HL-60 (cell line): ENCODE data around the gene WRAP73.

Source experiments
- CTCF ChIP-seq: IDR thresholded peaks from one replicate; pipeline ENCODE4 v1.5.1; 2011; ENCODE audit warnings: low read length, control low read depth, inconsistent platforms; ENCODE audit not compliant: insufficient read depth
- GABPA ChIP-seq: IDR thresholded peaks from 2 replicates; pipeline ENCODE4 v1.6.1; 2012; ENCODE audit warnings: low read depth
- POLR2AphosphoS5 ChIP-seq: IDR thresholded peaks from 2 replicates; pipeline ENCODE4 v1.6.1; 2012; ENCODE audit warnings: low read depth
- REST ChIP-seq: IDR thresholded peaks from 2 replicates; pipeline ENCODE4 v1.6.1; 2012; ENCODE audit warnings: low read depth; ENCODE audit not compliant: insufficient replicate concordance
- SPI1 ChIP-seq: IDR thresholded peaks from 2 replicates; pipeline ENCODE4 v1.6.1; 2012; ENCODE audit warnings: low read depth, mild to moderate bottlenecking, borderline replicate concordance

- peak; percentile 8 for TF ChIP-seq CTCF
- TF ChIP-seq POLR2AphosphoS5: no peak
- TF ChIP-seq REST: no peak
- TF ChIP-seq SPI1: no peak
- no peak for TF ChIP-seq GABPA
Measured at GRCh38 chr1:3676581-3677470, 26.9 kb upstream of the WRAP73 start.
